ENCODE measurements around the gene FAF1.

The FAF1 gene

DNA sequence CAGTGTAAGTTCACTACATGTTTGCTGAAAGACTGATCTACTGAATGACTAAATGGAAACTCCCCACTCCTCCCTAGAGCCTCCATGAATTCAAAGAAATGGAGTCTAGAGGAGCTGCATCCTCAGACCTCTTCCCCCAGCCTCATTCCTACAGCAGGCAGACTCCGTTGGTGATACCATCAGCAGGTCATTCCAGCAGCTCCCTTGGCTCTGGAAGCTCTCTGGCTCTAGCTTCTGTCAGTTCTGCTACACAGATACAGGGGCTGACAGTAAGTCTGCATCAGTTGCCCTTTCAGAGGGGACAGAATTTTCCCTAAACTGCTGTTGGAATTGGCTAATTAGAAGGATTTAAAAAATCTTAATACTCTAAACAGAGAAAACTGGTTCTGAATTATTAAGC is 505.2 kb downstream of the FAF1 start:
- peaks cover 4% of the 10 kb centered on the region for H3K36me3 Mint-ChIP-seq
- no peak overlapping the region for H3K4me3 Mint-ChIP-seq
- H3K27ac Mint-ChIP-seq = no peak overlapping the region
- no peaks in the 10 kb centered on the region for H3K9me3 Mint-ChIP-seq (ENCODE audit: low read depth)
- H3K4me1 Mint-ChIP-seq (ENCODE audit: low read depth) = peaks cover 41% of the 10 kb centered on the region
- no peaks in the 10 kb centered on the region for H3K27me3 Mint-ChIP-seq

DNA sequence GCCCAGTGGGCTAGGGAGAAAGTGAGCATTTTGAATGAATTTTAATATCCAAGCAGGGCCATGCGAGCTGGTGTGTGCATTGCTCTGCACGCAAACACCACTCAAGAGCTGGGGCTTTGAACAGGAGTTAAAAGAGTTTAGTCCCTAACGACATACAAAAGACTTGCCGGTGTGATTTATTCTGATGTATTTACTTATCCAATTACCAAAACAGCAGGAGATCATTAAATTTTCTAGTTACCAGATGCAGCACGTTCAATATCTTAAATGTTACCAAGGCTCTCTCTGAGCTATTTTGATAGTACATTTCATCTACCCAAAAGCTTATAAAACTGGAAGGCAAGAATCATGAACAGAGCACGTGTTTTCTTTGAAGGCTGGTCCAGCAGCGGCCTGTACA is 506.8 kb downstream of the FAF1 start:
- Mint-ChIP-seq H3K27me3 (no peaks in the 10 kb centered on the region), H3K4me3 (no peak overlapping the region), H3K36me3 (no peaks in the 10 kb centered on the region), H3K9me3 (ENCODE audit: low read depth) (no peaks in the 10 kb centered on the region), H3K27ac (no peak overlapping the region), H3K4me1 (ENCODE audit: low read depth) (peaks cover 41% of the 10 kb centered on the region)

DNA sequence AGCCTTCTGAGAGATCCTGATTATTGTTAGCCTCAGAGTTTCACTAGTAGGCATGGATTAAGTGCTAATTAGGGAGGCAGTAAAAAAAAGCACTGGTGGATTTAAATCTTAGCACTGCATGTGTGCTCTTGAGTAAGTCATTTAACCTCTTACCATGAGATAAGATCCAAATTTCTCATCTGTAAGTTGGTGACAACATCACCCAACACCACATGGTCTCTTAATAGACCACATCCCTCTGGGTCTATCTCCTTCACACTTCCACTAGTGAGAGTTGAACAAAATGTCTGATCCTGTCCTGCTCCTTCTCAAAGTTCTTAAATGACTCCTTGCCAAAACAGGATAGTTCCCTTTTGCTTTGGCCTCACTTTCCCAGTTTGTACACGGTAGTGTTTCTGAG is 507.4 kb downstream of the FAF1 start:
- Mint-ChIP-seq H3K27ac (no peak overlapping the region), H3K36me3 (peaks cover 1% of the 10 kb centered on the region), H3K9me3 (ENCODE audit: low read depth) (no peaks in the 10 kb centered on the region), H3K4me1 (ENCODE audit: low read depth) (peaks cover 41% of the 10 kb centered on the region), H3K27me3 (no peaks in the 10 kb centered on the region), H3K4me3 (no peak overlapping the region)

DNA sequence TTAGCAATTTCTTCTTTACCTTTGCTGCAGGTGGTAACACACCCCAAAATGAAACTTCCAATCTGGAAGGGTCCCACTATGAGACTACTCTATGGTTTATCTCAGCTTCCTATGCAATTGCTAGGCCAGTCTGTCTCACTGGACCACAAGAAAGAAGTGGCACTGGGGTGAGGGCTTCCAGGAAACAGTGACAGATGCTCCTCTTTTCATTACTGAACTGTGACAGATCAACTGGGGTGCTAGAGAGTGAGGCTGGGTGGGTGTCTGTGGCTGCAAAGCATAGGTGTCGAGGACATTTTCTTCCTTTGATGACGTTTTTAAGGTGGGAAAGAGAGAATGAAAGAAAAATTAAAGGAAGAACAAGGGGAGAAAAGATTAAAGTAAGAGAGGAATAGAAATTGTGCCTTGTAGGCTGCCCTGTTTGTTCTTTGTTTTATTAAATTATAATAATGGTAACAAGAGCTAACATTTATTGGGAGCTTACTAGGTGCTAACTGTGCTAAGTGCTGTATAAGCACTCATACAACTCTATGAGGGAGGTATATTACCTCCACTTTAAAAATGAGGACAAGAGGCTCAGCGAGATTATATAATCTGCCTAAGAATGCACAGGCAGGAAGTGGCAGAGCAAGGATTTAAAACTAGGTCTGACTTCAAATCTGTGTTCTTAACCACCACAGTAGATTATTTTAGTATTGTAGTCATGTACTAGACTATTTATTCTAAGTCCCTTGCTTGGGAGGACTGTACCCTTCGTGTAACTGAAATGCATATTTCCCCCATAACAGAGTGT is 509.0 kb downstream of the FAF1 start:
- peaks cover 5% of the 10 kb centered on the region for H3K36me3 Mint-ChIP-seq
- H3K4me3 Mint-ChIP-seq = peak overlapping the region; percentile 44
- no peaks in the 10 kb centered on the region for H3K27me3 Mint-ChIP-seq
- no peaks in the 10 kb centered on the region for H3K9me3 Mint-ChIP-seq (ENCODE audit: low read depth)
- H3K27ac Mint-ChIP-seq = peak overlapping the region; percentile 76
- H3K4me1 Mint-ChIP-seq (ENCODE audit: low read depth) = peaks cover 41% of the 10 kb centered on the region

- H3K4me1 Mint-ChIP-seq (ENCODE audit: low read depth) = peaks cover 25% of the 10 kb centered on the region
- no peaks in the 10 kb centered on the region for H3K9me3 Mint-ChIP-seq (ENCODE audit: low read depth)
Measured at GRCh38 chr1:50447961-50448360, 512.1 kb downstream of the FAF1 start.

DNA sequence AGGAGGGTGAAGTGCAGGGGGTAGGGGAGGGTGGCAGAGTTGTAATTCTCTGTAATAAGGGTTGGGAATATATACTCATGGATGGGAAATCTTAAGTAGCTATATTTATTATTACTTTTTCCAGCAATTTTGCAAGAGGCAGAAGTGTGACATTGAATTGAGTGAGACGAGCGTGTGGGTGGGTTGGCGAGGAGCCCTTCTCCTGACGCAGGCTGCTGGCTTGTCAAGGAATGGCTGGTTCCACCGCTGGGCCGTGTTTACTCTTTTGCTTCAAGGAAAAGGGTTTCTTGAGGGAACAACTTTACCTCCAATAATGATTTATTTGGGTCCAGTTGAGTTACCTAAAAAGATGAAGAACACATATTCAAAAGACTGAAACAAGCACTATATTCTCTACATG is 518.9 kb downstream of the FAF1 start:
- Mint-ChIP-seq H3K9me3 (ENCODE audit: low read depth) (no peaks in the 10 kb centered on the region), H3K4me3 (no peak overlapping the region), H3K27me3 (no peaks in the 10 kb centered on the region), H3K27ac (no peak overlapping the region), H3K4me1 (ENCODE audit: low read depth) (no peaks in the 10 kb centered on the region), H3K36me3 (peaks cover 9% of the 10 kb centered on the region)

More at GRCh38 chr1:50447961-50448360, 512.1 kb downstream of the FAF1 start:
- peaks cover 5% of the 10 kb centered on the region for H3K36me3 Mint-ChIP-seq
- no peaks in the 10 kb centered on the region for H3K27me3 Mint-ChIP-seq
- H3K27ac Mint-ChIP-seq = no peak overlapping the region
- H3K4me3 Mint-ChIP-seq = no peak overlapping the region

DNA sequence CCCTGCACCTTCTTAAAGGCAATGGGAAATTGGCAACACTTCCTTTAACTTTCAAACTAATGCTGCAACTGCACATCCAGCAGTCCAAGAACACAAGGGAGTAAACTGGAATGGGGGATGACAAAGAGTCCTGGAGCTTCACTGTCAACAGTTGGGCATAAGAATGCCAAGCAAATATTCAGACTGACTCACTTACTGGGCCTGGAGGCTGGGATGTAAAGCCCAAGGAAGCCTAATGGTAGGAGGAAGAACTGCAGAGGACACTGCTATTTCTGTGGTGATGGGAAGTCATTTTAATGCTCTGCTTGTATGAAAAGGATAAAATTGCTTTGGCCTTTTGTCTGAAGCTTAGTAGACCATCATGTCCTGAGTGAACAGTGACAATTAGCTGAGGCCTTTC is 521.1 kb downstream of the FAF1 start:
- peaks cover 9% of the 10 kb centered on the region for H3K36me3 Mint-ChIP-seq
- no peak overlapping the region for H3K4me3 Mint-ChIP-seq
- no peaks in the 10 kb centered on the region for H3K9me3 Mint-ChIP-seq (ENCODE audit: low read depth)
- H3K27me3 Mint-ChIP-seq = no peaks in the 10 kb centered on the region
- no peaks in the 10 kb centered on the region for H3K4me1 Mint-ChIP-seq (ENCODE audit: low read depth)
- no peak overlapping the region for H3K27ac Mint-ChIP-seq

GRCh38 chr1:50436489-50436888 is 523.6 kb downstream of the FAF1 start:
- no peak overlapping the region for H3K27ac Mint-ChIP-seq
- peaks cover 1% of the 10 kb centered on the region for H3K27me3 Mint-ChIP-seq
- peaks cover 6% of the 10 kb centered on the region for H3K36me3 Mint-ChIP-seq
- H3K4me1 Mint-ChIP-seq (ENCODE audit: low read depth) = no peaks in the 10 kb centered on the region
- no peak overlapping the region for H3K4me3 Mint-ChIP-seq
- H3K9me3 Mint-ChIP-seq (ENCODE audit: low read depth) = no peaks in the 10 kb centered on the region

- Mint-ChIP-seq H3K36me3 (no peaks in the 10 kb centered on the region), H3K4me3 (no peak overlapping the region), H3K9me3 (ENCODE audit: low read depth) (no peaks in the 10 kb centered on the region), H3K27me3 (peaks cover 35% of the 10 kb centered on the region), H3K4me1 (ENCODE audit: low read depth) (peaks cover 20% of the 10 kb centered on the region), H3K27ac (no peak overlapping the region)
Measured at GRCh38 chr1:50430010-50430405, 530.1 kb downstream of the FAF1 start.

GRCh38 chr1:50427818-50428779 is 532.0 kb downstream of the FAF1 start:
- Mint-ChIP-seq H3K4me1 (ENCODE audit: low read depth) (peaks cover 36% of the 10 kb centered on the region), H3K4me3 (peak overlapping the region; percentile 44), H3K27ac (no peak overlapping the region), H3K27me3 (peaks cover 45% of the 10 kb centered on the region), H3K36me3 (no peaks in the 10 kb centered on the region), H3K9me3 (ENCODE audit: low read depth) (no peaks in the 10 kb centered on the region)

GRCh38 chr1:50427086-50427817 is 532.8 kb downstream of the FAF1 start:
- no peak overlapping the region for H3K4me3 Mint-ChIP-seq
- no peaks in the 10 kb centered on the region for H3K9me3 Mint-ChIP-seq (ENCODE audit: low read depth)
- no peaks in the 10 kb centered on the region for H3K36me3 Mint-ChIP-seq
- peak overlapping the region; percentile 12 for H3K27ac Mint-ChIP-seq
- peaks cover 40% of the 10 kb centered on the region for H3K4me1 Mint-ChIP-seq (ENCODE audit: low read depth)
- peaks cover 46% of the 10 kb centered on the region for H3K27me3 Mint-ChIP-seq

- no peaks in the 10 kb centered on the region for H3K36me3 Mint-ChIP-seq
- no peak overlapping the region for H3K4me3 Mint-ChIP-seq
- peaks cover 46% of the 10 kb centered on the region for H3K4me1 Mint-ChIP-seq (ENCODE audit: low read depth)
- peaks cover 52% of the 10 kb centered on the region for H3K27me3 Mint-ChIP-seq
- H3K27ac Mint-ChIP-seq = no peak overlapping the region
- H3K9me3 Mint-ChIP-seq (ENCODE audit: low read depth) = no peaks in the 10 kb centered on the region
Measured at GRCh38 chr1:50426702-50427085, 533.4 kb downstream of the FAF1 start.

DNA sequence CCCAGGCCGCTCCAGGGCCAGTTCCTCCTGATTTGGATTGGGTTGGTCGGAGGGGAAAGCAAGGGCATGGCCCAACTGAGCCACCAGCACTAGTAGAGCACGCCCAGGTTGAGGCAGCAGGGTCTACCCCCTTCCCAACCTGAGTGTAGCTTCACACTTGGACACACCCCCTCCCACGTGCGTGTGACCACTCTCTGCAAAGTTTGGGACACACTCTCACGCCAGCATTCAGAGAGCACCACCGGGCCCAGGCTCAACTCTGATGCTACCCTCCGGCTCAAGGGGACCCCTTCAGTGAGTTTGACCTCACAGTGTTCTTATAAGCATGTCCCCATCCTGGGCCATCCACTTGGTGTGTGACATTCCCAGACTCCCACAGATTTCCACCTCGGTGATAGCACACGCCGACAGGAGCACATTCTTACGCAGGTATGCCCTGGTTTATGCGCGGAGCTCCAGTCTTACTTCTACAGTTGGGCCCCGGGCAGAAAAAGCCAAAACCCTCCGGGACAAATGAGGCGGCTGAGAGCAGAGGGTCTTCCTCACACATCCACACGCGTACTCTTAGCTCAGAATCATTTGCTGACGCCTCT is 533.9 kb downstream of the FAF1 start:
- H3K4me1 Mint-ChIP-seq (ENCODE audit: low read depth) = peaks cover 47% of the 10 kb centered on the region

GRCh38 chr1:50425376-50426107 is 534.5 kb downstream of the FAF1 start:
- peak overlapping the region; percentile 88 for H3K4me3 Mint-ChIP-seq
- peaks cover 48% of the 10 kb centered on the region for H3K27me3 Mint-ChIP-seq
- H3K36me3 Mint-ChIP-seq = no peaks in the 10 kb centered on the region
- no peak overlapping the region for H3K27ac Mint-ChIP-seq
- peaks cover 48% of the 10 kb centered on the region for H3K4me1 Mint-ChIP-seq (ENCODE audit: low read depth)
- no peaks in the 10 kb centered on the region for H3K9me3 Mint-ChIP-seq (ENCODE audit: low read depth)

More for the DNA sequence above, 533.9 kb downstream of the FAF1 start:
- H3K36me3 Mint-ChIP-seq = no peaks in the 10 kb centered on the region
- no peaks in the 10 kb centered on the region for H3K9me3 Mint-ChIP-seq (ENCODE audit: low read depth)
- no peak overlapping the region for H3K27ac Mint-ChIP-seq
- peak overlapping the region; percentile 30 for H3K4me3 Mint-ChIP-seq
- peaks cover 53% of the 10 kb centered on the region for H3K27me3 Mint-ChIP-seq
